ENCODE measurements around the gene SUPT20H.

The SUPT20H gene

DNA sequence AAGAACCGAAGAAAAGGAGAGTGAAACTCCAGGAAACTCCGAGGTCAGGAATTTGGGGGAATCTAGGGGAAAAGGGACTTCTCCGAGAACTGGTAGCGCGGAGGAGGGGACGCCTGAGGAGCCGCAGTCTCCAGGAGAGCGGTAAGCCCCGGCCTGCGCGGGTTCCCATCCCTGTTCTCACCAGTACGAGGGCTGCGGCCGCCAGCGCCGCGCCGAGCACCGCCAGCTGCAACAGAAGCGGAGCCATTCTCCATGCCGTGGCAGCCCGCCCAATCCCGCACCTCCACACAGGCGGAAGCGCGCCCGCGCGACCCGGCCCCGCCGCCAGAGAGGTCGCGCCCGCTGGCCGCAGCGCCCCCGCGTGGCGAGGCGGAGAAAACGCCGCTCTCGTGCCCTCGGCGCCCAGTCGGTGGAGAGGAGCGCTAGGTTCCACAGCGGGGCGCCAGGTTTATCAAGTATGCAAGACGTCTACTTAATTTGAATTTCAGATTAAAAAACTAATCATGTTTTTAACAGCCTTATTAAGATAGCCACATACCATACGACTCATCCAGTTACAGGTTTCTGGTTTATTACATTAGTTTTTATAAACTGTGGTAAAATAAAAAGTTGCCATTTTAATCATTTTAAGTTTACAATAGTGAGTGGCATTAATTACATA is 60.3 kb downstream of the SUPT20H start, which contains the start of gene ALG5:
Gene ALG5, minus strand, starts transcription at position 287 of the 661 bp plus-strand sequence. Its CDS starts 40 bp downstream, at position 247.
- peak; percentile 69 for DNase-seq (ENCODE audit: low spot score)

DNA sequence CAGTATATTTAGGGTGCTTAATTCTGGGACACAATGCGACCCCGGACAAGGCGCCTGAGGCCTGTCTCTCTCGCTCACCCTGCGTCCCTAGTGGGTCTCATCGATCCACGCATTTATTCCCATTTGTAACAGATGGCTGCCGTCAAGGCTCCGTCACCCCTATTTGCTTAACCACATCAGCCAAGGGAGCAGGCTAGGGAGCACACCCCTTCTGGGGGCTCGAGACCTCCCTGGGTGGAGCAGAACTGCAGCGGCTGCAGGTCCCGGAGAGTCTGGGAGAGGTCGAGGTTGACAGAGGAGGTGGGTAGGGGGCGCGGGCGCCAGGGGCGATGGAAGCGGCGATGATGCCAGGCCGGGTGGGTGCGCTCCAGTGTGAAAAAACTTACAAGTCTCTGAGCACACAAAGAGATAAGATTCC is 60.9 kb downstream of the SUPT20H start:
- DNase-seq (ENCODE audit: low spot score) = peak; percentile 8

DNA sequence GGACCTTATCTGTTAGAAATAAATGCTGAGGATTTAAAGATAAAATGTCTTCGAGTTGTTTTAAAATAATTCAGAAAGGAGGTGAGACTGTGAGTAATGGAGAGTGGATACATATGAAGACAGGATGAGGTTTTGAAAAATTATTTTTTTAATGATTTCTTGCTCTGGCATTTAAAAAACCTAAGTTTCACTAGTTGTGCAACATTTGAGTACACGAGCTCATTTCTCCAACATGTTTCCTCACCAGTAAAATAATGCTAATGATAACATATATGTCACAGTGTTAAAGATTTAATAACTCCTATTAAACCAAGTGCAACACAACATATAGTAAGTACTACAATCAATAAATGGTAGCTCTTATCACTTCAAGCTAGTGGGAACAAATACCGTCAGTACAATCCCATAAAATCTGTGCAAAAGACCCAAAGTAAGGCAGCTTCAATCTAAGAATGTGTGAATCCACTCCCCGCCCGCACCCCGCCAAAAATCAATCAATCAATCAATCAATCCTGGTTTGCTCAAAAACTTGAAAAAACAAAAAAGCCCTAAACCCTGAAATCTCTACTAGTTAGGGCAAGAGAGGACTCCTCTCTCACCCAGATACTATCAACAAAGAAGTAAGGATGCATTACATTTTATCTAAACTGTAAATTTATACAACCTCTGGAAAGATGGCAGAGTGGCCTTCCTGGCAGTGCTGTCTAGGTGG is 61.6 kb downstream of the SUPT20H start:
- no peak for DNase-seq (ENCODE audit: low spot score)

DNA sequence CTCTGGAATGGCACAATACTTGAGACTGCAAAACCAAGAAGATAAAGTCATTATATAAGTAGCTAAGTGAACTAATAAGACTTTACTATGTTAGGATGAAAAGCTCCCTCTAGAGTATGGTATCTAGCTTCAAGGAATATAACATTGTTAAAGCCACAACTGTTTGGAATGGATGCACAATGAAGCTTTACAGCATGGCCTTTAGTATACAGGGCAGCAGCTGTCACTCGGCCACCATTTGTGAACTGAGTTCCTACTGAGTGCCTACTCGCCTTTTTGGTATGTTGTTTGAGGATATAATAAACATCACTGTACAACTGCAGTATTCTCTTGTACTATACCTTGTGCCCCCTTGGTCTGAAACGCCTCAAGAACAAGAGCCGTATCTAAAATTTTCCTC is 67.1 kb downstream of the SUPT20H start:
- DNase-seq (ENCODE audit: low spot score) = no peak

DNA sequence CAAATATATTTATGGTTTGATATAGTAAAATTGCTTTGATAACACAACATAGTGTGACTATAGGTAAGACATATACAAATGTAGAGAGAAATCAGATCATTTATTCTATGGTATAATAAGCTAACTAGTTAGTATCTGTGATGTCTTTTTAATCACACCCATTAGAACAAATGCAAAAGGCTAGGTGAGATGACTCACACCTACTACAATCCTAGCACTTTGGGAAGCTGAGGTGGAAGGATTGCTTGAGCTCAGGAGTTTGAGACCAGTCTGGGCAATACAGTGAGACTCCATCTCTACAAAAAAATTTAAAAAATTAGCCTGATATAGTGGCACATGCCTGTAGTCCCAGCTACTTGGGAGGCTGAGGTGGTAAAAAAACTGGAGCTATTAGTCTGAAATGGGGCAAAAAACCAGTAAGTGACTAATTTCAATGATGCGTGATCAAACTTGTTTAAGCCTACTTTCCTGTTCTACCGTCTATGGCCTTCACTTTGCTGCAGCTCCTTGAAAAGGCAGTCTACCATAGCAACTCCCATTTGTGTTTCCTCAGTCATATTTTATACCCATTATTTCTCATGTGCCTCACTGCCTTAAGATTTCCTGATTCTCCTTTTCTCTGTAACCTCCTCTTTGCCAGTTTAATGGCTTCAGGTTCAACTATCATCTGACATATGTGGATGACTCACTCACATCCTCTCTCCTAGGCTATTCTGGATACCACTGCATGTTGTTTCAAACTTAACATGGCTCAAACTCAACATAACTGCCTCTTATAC is 72.8 kb downstream of the SUPT20H start:
- no peak for DNase-seq (ENCODE audit: low spot score)

GRCh38 chr13:36981156-36981743 is 78.2 kb downstream of the SUPT20H start:
- no peak for DNase-seq (ENCODE audit: low spot score)

GRCh38 chr13:36979361-36980050 is 80.0 kb downstream of the SUPT20H start:
- DNase-seq (ENCODE audit: low spot score) = no peak

DNA sequence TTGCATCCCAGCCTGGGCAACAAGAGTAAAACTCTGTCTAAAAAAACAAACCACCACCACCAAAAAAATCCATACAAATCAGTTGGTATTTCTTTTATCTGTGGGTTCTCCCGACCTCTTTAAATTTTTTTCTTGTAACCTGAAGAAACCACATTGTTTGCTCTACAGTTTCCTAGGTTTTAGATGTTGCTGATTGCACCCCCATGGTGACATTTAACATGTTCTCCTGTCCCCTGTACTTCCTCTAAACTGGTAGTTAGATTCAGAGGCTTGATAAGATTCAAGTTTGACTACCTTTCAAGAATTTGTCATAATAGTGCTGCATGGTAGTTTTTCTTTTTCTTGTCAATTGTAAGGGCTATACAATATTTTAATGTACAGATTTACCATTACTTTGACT is 84.3 kb downstream of the SUPT20H start:
- no peak for DNase-seq (ENCODE audit: low spot score)

DNA sequence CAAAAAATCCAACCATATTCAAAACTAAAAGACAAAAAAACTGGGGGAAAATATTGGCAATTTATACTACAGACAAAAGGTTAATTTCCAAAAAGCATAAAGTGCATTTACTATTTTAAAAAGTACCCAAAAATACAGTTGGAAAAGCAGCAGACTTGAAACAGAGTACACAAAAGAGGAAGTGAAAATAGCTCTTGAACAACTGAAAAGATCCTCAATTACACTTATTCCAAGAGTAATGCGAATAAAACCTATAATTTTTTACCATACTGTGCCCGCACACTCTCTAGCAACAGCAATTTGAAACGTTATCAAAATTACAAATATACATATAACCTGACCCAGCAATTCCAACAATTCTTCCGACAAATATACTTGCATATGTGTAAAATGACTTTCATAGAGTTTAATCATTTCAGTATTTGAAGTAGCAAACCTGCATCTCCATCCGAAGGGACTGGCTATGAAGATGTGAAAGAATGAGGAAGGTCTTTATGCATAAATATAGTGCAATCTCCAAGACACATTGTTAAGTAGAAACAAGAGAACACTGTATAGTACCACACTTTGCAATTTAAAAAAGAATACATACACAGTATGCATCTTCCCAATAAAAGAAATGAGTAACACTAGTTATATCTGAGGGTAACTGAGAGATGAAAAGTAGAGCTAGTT is 85.7 kb downstream of the SUPT20H start:
- DNase-seq (ENCODE audit: low spot score) = no peak

GRCh38 chr13:36973009-36973408 is 86.5 kb downstream of the SUPT20H start:
- DNase-seq (ENCODE audit: low spot score) = no peak

GRCh38 chr13:36966404-36966803 is 93.1 kb downstream of the SUPT20H start:
- no peak for DNase-seq (ENCODE audit: low spot score)

- DNase-seq (ENCODE audit: low spot score) = no peak
Observed at GRCh38 chr13:36965767-36966166, 93.7 kb downstream of the SUPT20H start.

GRCh38 chr13:36959456-36960116 is 99.9 kb downstream of the SUPT20H start:
- no peak for DNase-seq (ENCODE audit: low spot score)
